K562 (cell line): ENCODE data around the gene DAGLA. TPM values are rescaled to one million over a fixed set of nuclear protein-coding genes. Genes with fewer than 3 reads are reported as not detected.
A peak's percentile ranks its signal among the peaks of the same experiment; 100 is the strongest.

Experiments
- CTBP1 ChIP-seq: fragments of 450-650 bp; IDR thresholded peaks from 2 replicates; pipeline ENCODE4 v1.6.1; 2016; ENCODE audit warnings: borderline replicate concordance
- CXXC5 ChIP-seq: fragments of 250-450 bp; sonication (Bioruptor Pico); IDR thresholded peaks from 2 replicates; pipeline ENCODE4 v1.8.0; 2022; ENCODE audit warnings: inconsistent platforms, mild to moderate bottlenecking, moderate library complexity
- ESRRA ChIP-seq: fragments of 450-650 bp; IDR thresholded peaks from 2 replicates; pipeline ENCODE4 v1.6.1; 2014; ENCODE audit warnings: low read depth, mild to moderate bottlenecking, moderate library complexity, borderline replicate concordance
- ESRRB ChIP-seq: fragments of 250-450 bp; sonication (Bioruptor Pico); IDR thresholded peaks from 2 replicates; pipeline ENCODE4 v1.5.0; 2020; ENCODE audit warnings: mild to moderate bottlenecking, moderate library complexity, borderline replicate concordance
- KDM4B ChIP-seq, 2 experiments: fragments of 450-650 bp in 1 of 2; sonication (generic) in 1 of 2; IDR thresholded peaks; 2 replicates each; pipeline ENCODE4 v1.6.1; 2016 to 2017; ENCODE audit warnings: borderline replicate concordance in 2 of 2, antibody characterized with exemption in 1 of 2, low read depth in 1 of 2, mild to moderate bottlenecking in 1 of 2
- KLF16 ChIP-seq: IDR thresholded peaks from 2 replicates; pipeline ENCODE4 v1.6.1; 2016; ENCODE audit warnings: antibody characterized with exemption
- MAZ ChIP-seq, 2 experiments: fragments of 450-650 bp in 1 of 2; sonication (generic) in 1 of 2; formaldehyde crosslinking; IDR thresholded peaks in 1 of 2; conservative IDR thresholded peaks in 1 of 2; 2 replicates each; pipeline versions ENCODE4 v1.4.0 to v1.5.0; 2020; ENCODE audit warnings: mild to moderate bottlenecking in 1 of 2, missing genetic modification reagents in 1 of 2
- NR2C1 ChIP-seq, 2 experiments: fragments of 450-650 bp; IDR thresholded peaks; 2 replicates each; pipeline ENCODE4 v1.6.1; 2017; ENCODE audit warnings: mild to moderate bottlenecking in 2 of 2, antibody characterized with exemption in 1 of 2, inconsistent platforms in 1 of 2, missing compliant biosample characterization in 1 of 2, missing genetic modification characterization in 1 of 2
- PHB2 ChIP-seq: fragments of 450-650 bp; IDR thresholded peaks from 2 replicates; pipeline ENCODE4 v1.6.1; 2017; ENCODE audit warnings: low read depth
- RBFOX2 ChIP-seq: fragments of 200-400 bp; formaldehyde crosslinking; IDR thresholded peaks from 2 replicates; pipeline ENCODE4 v1.6.1; 2017; ENCODE audit warnings: low read depth, mild to moderate bottlenecking, low read length, moderate library complexity
- RBM14 ChIP-seq: fragments of 200-400 bp; formaldehyde crosslinking; IDR thresholded peaks from 2 replicates; pipeline ENCODE4 v1.6.1; 2018; ENCODE audit warnings: low read depth, mild to moderate bottlenecking, low read length, moderate library complexity, borderline replicate concordance; ENCODE audit not compliant: insufficient read depth
- ZNF511 ChIP-seq: sonication (generic); formaldehyde crosslinking; IDR thresholded peaks from 2 replicates; pipeline ENCODE4 v1.8.0; 2022; ENCODE audit warnings: mild to moderate bottlenecking, missing genetic modification reagents
- ZNF79 ChIP-seq: fragments of 250-450 bp; sonication (Bioruptor Pico); IDR thresholded peaks from 2 replicates; pipeline ENCODE4 v1.4.0; 2020; ENCODE audit warnings: low read depth, mild to moderate bottlenecking, moderate library complexity
- polyA plus RNA-seq, 8 experiments: library from polyadenylated mRNA; depleted of rRNA in 4 of 8; stranded (reverse) in 5 of 8; unstranded in 3 of 8; fragments of >200 nt; fragmentation: Nextera tagmentation in 2 of 8; fragmentation: Illumina TruSeq in 1 of 8; extraction: Ambion mirVana in 2 of 8; extraction: Trizol in 1 of 8; gene quantifications; 2 replicates each; pipeline versions ENCODE4 v1.2.1 to v1.2.3, GENCODE V29; 2011 to 2014; ENCODE audit warnings: inconsistent platforms in 1 of 8, missing spikeins in 1 of 8
- total RNA-seq, 7 experiments: library from RNA; depleted of rRNA in 6 of 7; stranded (reverse); fragments of >200 nt in 6 of 7; fragmentation: Illumina TruSeq in 2 of 7; extraction: Trizol in 2 of 7; gene quantifications; 2 replicates each; pipeline versions ENCODE4 v1.2.1 to v1.2.3, GENCODE V29; 2011 to 2021; ENCODE audit warnings: low replicate concordance in 1 of 7
- TF ChIP-seq, protein P1 (sequence below): fragments of 150-350 bp; IDR thresholded peaks from 2 replicates; pipeline ENCODE4 v1.6.1; 2014; ENCODE audit warnings: low read depth, mild to moderate bottlenecking, low read length, borderline replicate concordance
- TF ChIP-seq, protein P2 (sequence below), 2 experiments: fragments of 450-650 bp in 1 of 2; sonication (generic) in 1 of 2; formaldehyde crosslinking in 1 of 2; IDR thresholded peaks in 1 of 2; conservative IDR thresholded peaks in 1 of 2; 2 replicates each; pipeline versions ENCODE4 v1.6.1 to v1.8.1; 2016 to 2023; ENCODE audit warnings: mild to moderate bottlenecking in 2 of 2, moderate library complexity in 2 of 2, inconsistent platforms in 1 of 2, missing genetic modification reagents in 1 of 2
- TF ChIP-seq, protein P3 (sequence below): fragments of 450-650 bp; formaldehyde crosslinking; conservative IDR thresholded peaks from 2 replicates; pipeline ENCODE4 v1.4.0; 2022; ENCODE audit warnings: mild to moderate bottlenecking, missing genetic modification characterization
- TF ChIP-seq, protein P4 (sequence below): fragments of 200-800 bp; sonication (Bioruptor generic); IDR thresholded peaks from 2 replicates; pipeline ENCODE4 v1.6.1; 2017; ENCODE audit warnings: missing genetic modification characterization, missing compliant biosample characterization

DAGLA gene
- total and polyA plus RNA-seq, 9 of the 15 experiments (the other 6 are each of a cell fraction or from before 2014, with no cell fraction given) = 0.03 to 0.16 (median 0.04) TPM; not detected in 4

DNA sequence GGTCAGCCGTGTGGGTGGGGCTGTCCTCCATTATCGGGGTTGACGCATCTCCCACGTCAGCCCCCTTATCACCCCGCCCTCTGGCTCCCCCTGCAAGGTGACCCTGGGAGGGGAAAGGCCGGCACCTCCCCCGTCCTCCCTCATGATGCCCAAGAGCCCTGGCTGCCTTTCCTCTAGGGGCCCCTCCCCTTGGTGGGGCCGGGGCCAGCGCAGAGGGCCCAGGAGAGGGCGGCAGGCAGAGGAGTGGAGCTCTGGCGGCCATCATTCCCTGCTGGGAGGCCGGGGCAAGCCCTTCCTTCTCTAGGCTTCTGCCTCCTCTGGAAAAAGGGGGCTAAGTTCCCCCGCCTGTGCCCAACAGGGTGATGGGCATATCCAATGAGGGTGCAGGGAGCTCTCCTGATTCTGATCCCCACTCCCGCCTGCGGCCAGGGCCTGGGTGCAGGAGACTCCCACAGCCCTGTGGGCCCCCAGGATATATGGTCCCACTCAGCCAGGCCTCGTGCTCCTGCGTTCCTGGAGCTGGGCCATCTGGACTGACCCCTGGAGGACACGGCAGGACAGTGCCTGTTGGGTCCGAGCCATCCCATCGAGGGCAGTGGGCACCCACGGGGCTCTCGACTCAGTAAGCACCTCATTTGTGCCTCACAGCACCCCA is 84.5 kb downstream of the DAGLA start (continued):
- TF ChIP-seq, protein P1, sequence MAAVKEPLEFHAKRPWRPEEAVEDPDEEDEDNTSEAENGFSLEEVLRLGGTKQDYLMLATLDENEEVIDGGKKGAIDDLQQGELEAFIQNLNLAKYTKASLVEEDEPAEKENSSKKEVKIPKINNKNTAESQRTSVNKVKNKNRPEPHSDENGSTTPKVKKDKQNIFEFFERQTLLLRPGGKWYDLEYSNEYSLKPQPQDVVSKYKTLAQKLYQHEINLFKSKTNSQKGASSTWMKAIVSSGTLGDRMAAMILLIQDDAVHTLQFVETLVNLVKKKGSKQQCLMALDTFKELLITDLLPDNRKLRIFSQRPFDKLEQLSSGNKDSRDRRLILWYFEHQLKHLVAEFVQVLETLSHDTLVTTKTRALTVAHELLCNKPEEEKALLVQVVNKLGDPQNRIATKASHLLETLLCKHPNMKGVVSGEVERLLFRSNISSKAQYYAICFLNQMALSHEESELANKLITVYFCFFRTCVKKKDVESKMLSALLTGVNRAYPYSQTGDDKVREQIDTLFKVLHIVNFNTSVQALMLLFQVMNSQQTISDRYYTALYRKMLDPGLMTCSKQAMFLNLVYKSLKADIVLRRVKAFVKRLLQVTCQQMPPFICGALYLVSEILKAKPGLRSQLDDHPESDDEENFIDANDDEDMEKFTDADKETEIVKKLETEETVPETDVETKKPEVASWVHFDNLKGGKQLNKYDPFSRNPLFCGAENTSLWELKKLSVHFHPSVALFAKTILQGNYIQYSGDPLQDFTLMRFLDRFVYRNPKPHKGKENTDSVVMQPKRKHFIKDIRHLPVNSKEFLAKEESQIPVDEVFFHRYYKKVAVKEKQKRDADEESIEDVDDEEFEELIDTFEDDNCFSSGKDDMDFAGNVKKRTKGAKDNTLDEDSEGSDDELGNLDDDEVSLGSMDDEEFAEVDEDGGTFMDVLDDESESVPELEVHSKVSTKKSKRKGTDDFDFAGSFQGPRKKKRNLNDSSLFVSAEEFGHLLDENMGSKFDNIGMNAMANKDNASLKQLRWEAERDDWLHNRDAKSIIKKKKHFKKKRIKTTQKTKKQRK = no peak
- TF ChIP-seq CTBP1 (peak; percentile 42; the same call in 1 of the 2 replicates), NR2C1 (IDR thresholded peaks at IDR 0.05) (0 out of 2 replicates have a peak, but pooled peaks have one; percentile 40), NR2C1 (tag; IDR thresholded peaks at IDR 0.05) (peak; percentile 36; the same call in 1 of the 2 replicates), RBFOX2 (peak; percentile 23; the same call in 1 of the 2 replicates), ZNF79 (CRISPR knock-in tag) (no peak), RBM14 (no peak), ESRRA (peak; percentile 97), CXXC5 (CRISPR knock-in tag) (peak; percentile 74), PHB2 (no peak), MAZ (CRISPR knock-in tag; conservative IDR thresholded peaks at IDR 0.05 in 1 of 2, IDR thresholded peaks at IDR 0.05 in 1 of 2) (peak; percentile 50 to 68; a peak in 3 of 4 replicates), ESRRB (CRISPR knock-in tag) (no peak), KDM4B (IDR thresholded peaks at IDR 0.05; ENCODE audit: borderline replicate concordance in 2 of 2, low read depth in 1 of 2) (0 out of 4 replicates have a peak, but pooled peaks of 1 of the 2 experiments have one; percentile 43), ZNF511 (no peak), KLF16 (no peak)
- TF ChIP-seq, protein P2, sequence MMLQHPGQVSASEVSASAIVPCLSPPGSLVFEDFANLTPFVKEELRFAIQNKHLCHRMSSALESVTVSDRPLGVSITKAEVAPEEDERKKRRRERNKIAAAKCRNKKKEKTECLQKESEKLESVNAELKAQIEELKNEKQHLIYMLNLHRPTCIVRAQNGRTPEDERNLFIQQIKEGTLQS (IDR thresholded peaks at IDR 0.05) = 0 out of 2 replicates have a peak, but pooled peaks have one; percentile 17
- TF ChIP-seq, protein P2 (CRISPR knock-in tag; conservative IDR thresholded peaks at IDR 0.05) = no peak
- TF ChIP-seq, protein P3, sequence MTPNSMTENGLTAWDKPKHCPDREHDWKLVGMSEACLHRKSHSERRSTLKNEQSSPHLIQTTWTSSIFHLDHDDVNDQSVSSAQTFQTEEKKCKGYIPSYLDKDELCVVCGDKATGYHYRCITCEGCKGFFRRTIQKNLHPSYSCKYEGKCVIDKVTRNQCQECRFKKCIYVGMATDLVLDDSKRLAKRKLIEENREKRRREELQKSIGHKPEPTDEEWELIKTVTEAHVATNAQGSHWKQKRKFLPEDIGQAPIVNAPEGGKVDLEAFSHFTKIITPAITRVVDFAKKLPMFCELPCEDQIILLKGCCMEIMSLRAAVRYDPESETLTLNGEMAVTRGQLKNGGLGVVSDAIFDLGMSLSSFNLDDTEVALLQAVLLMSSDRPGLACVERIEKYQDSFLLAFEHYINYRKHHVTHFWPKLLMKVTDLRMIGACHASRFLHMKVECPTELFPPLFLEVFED = no peak
- TF ChIP-seq, protein P4, sequence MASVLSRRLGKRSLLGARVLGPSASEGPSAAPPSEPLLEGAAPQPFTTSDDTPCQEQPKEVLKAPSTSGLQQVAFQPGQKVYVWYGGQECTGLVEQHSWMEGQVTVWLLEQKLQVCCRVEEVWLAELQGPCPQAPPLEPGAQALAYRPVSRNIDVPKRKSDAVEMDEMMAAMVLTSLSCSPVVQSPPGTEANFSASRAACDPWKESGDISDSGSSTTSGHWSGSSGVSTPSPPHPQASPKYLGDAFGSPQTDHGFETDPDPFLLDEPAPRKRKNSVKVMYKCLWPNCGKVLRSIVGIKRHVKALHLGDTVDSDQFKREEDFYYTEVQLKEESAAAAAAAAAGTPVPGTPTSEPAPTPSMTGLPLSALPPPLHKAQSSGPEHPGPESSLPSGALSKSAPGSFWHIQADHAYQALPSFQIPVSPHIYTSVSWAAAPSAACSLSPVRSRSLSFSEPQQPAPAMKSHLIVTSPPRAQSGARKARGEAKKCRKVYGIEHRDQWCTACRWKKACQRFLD = no peak
